ENCODE results near the gene LRRC3.

DNA sequence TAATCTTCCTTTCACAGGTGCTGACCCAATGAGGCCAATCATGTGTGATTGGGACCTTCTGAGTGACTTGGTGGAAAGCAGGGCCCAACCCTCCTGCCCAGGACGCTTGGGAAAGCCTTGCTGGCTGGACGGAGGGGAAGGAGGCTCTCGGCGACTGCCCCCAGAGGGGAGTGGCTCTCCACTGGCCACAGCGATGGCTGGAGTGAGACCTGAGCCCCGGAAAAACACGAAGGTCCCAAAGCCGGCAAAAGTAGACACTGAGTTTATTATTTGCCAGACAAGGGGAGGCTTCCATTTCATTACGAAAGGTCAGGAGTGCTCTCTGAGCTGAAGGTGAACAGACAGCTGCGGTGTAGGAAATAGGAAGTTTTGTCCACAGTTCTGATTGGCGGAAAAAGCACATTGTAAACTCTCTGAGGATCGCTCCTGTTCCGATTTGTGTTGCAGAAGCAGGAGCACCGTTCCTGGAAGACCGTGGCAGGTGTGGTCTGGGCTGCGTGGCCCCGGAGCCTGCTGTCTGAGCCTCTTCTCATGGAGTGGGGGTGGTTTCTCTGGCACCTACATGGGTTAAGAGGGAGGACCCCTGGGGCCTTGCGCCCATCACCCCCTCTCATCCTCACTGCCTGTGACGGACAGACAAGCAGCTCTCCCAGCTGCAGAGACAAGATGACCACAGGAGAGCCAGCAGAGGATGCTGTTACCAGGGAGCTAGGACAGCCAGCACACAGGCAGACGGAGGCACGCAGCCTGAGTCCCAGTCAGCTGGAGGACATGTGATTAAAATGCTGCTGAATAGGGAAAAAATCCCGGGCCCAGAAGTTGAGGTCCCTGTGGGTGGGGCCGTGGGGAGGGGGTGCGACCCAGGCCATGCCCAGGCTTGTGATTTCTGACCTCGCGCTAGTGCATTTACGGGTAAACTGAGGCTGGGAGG, 43.2 kb downstream of the LRRC3 start:
- TF ChIP-seq ZNF121 (tag by site-specific recombination; IDR thresholded peaks at IDR 0.05) = no peak
- TF ChIP-seq ZNF76 (tag by site-specific recombination; IDR thresholded peaks at IDR 0.05; ENCODE audit: borderline replicate concordance, low read depth) = no peak
- TF ChIP-seq, protein P1, sequence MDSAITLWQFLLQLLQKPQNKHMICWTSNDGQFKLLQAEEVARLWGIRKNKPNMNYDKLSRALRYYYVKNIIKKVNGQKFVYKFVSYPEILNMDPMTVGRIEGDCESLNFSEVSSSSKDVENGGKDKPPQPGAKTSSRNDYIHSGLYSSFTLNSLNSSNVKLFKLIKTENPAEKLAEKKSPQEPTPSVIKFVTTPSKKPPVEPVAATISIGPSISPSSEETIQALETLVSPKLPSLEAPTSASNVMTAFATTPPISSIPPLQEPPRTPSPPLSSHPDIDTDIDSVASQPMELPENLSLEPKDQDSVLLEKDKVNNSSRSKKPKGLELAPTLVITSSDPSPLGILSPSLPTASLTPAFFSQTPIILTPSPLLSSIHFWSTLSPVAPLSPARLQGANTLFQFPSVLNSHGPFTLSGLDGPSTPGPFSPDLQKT (IDR thresholded peaks at IDR 0.05; ENCODE audit: borderline replicate concordance, low read depth, low read length) = no peak
- TF ChIP-seq, protein P2, sequence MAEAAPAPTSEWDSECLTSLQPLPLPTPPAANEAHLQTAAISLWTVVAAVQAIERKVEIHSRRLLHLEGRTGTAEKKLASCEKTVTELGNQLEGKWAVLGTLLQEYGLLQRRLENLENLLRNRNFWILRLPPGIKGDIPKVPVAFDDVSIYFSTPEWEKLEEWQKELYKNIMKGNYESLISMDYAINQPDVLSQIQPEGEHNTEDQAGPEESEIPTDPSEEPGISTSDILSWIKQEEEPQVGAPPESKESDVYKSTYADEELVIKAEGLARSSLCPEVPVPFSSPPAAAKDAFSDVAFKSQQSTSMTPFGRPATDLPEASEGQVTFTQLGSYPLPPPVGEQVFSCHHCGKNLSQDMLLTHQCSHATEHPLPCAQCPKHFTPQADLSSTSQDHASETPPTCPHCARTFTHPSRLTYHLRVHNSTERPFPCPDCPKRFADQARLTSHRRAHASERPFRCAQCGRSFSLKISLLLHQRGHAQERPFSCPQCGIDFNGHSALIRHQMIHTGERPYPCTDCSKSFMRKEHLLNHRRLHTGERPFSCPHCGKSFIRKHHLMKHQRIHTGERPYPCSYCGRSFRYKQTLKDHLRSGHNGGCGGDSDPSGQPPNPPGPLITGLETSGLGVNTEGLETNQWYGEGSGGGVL (tag by site-specific recombination; IDR thresholded peaks at IDR 0.05) = no peak
- TF ChIP-seq ZBTB11 (tag by site-specific recombination; conservative IDR thresholded peaks at IDR 0.05; ENCODE audit: low read depth) = no peak
- no peak for TF ChIP-seq ZNF155 (tag by site-specific recombination; IDR thresholded peaks at IDR 0.05)
- TF ChIP-seq CTCF (tag by site-specific recombination; IDR thresholded peaks at IDR 0.05) = no peak
- no peak for TF ChIP-seq ATF2 (tag by site-specific recombination; IDR thresholded peaks at IDR 0.05; ENCODE audit: low read depth)

Data from HEK293 (cell line).